CD14-positive monocyte (primary cell): Measurements from ENCODE around the gene CELF4. TPM values are rescaled to one million over a fixed set of nuclear protein-coding genes. Genes with fewer than 3 reads are reported as not detected.

Experiments used
- DNase-seq, 3 donors: peaks; one replicate each; pipeline ENCODE4 v3.0.0-alpha.2; 2011 to 2022
- H2AFZ ChIP-seq: 2 replicates; pipeline ENCODE4 v1.6.0; 2012; ENCODE audit warnings: mild to moderate bottlenecking, low read depth, low read length, inconsistent platforms; ENCODE audit not compliant: insufficient read depth, poor library complexity, severe bottlenecking
- H3K27ac ChIP-seq, 2 donors: 1 replicate in 1 of 2; 2 replicates in 1 of 2; pipeline ENCODE4 v1.5.1; 2012 to 2013; ENCODE audit warnings: low read length in 2 of 2, control low read depth in 1 of 2, inconsistent platforms in 1 of 2, low read depth in 1 of 2, mild to moderate bottlenecking in 1 of 2
- H3K27me3 ChIP-seq, 2 donors: one replicate each; pipeline versions ENCODE4 v1.6.0 to v1.6.1; 2011 to 2013; ENCODE audit warnings: low read length in 2 of 2; ENCODE audit not compliant: control insufficient read depth in 2 of 2, insufficient read depth in 2 of 2
- H3K36me3 ChIP-seq, 2 donors: replicated peaks in 1 of 2; 1 replicate in 1 of 2; 2 replicates in 1 of 2; pipeline versions ENCODE4 v1.5.1 to v1.6.1; 2012 to 2013; ENCODE audit warnings: low read length in 2 of 2, control low read depth in 1 of 2, inconsistent platforms in 1 of 2, mild to moderate bottlenecking in 1 of 2; ENCODE audit not compliant: insufficient read depth in 2 of 2, control insufficient read depth in 1 of 2
- H3K4me1 ChIP-seq, 2 donors: 1 replicate in 1 of 2; 2 replicates in 1 of 2; pipeline versions ENCODE4 v1.5.1 to v1.6.1; 2012 to 2013; ENCODE audit warnings: low read length in 2 of 2, control low read depth in 1 of 2, inconsistent platforms in 1 of 2, mild to moderate bottlenecking in 1 of 2, moderate library complexity in 1 of 2; ENCODE audit not compliant: insufficient read depth in 2 of 2, control insufficient read depth in 1 of 2
- H3K4me2 ChIP-seq: replicated peaks from 2 replicates; pipeline ENCODE3; 2012; ENCODE audit warnings: low read length, moderate library complexity, mild to moderate bottlenecking; ENCODE audit not compliant: poor library complexity, severe bottlenecking; ENCODE audit errors: extremely low read depth
- H3K4me3 ChIP-seq, 3 experiments: fragments of 200-600 bp in 1 of 3; sonication (generic) in 1 of 3; replicated peaks in 1 of 3; 1 replicate in 2 of 3; 2 replicates in 1 of 3; pipeline ENCODE4 v1.5.1; 2011 to 2013; ENCODE audit warnings: low read length in 3 of 3, mild to moderate bottlenecking in 3 of 3, control low read depth in 2 of 3, low read depth in 2 of 3, inconsistent platforms in 1 of 3, moderate library complexity in 1 of 3
- H3K79me2 ChIP-seq: 2 replicates; pipeline ENCODE4 v1.6.0; 2012; ENCODE audit warnings: mild to moderate bottlenecking, control low read depth, inconsistent platforms, low read length, moderate library complexity; ENCODE audit not compliant: insufficient read depth
- H3K9ac ChIP-seq: 2 replicates; pipeline ENCODE4 v1.6.0; 2017; ENCODE audit warnings: low read length, mild to moderate bottlenecking; ENCODE audit not compliant: insufficient read depth, poor library complexity, severe bottlenecking
- H3K9me3 ChIP-seq, 2 donors: replicated peaks in 1 of 2; 1 replicate in 1 of 2; 2 replicates in 1 of 2; pipeline versions ENCODE4 v1.5.1 to v1.6.1; 2012 to 2013; ENCODE audit warnings: low read length in 2 of 2, control low read depth in 1 of 2; ENCODE audit not compliant: control insufficient read depth in 1 of 2, insufficient read depth in 1 of 2
- H4K20me1 ChIP-seq: 2 replicates; pipeline ENCODE4 v1.6.0; 2012; ENCODE audit warnings: mild to moderate bottlenecking, low read length, control low read depth, moderate library complexity; ENCODE audit not compliant: insufficient read depth
- H3K27ac Mint-ChIP-seq, 7 donors: one replicate each; pipeline ENCODE4 v1.8.0; 2020; ENCODE audit warnings: mild to moderate bottlenecking in 7 of 7, mixed read lengths in 7 of 7, moderate library complexity in 6 of 7, inconsistent platforms in 2 of 7
- H3K27me3 Mint-ChIP-seq, 3 donors: one replicate each; pipeline ENCODE4 v1.8.0; 2021 to 2022; ENCODE audit warnings: low read depth in 3 of 3, mild to moderate bottlenecking in 3 of 3, mixed read lengths in 3 of 3, moderate library complexity in 3 of 3, inconsistent platforms in 1 of 3
- H3K36me3 Mint-ChIP-seq, 2 donors: one replicate each; pipeline ENCODE4 v1.8.0; 2020; ENCODE audit warnings: mixed read lengths in 2 of 2, inconsistent platforms in 1 of 2, mild to moderate bottlenecking in 1 of 2
- H3K4me1 Mint-ChIP-seq: one replicate; pipeline ENCODE4 v1.8.0; 2020; ENCODE audit warnings: mild to moderate bottlenecking, mixed read lengths
- H3K4me3 Mint-ChIP-seq, 2 donors: one replicate each; pipeline ENCODE4 v1.8.0; 2020; ENCODE audit warnings: mild to moderate bottlenecking in 2 of 2, mixed read lengths in 2 of 2, moderate library complexity in 1 of 2
- H3K9me3 Mint-ChIP-seq, 7 donors: one replicate each; pipeline ENCODE4 v1.8.0; 2020 to 2022; ENCODE audit warnings: mixed read lengths in 7 of 7, mild to moderate bottlenecking in 6 of 7, moderate library complexity in 6 of 7, inconsistent platforms in 2 of 7
- WGBS: methylation state at CpG from one replicate; pipeline ENCODE4 v1.1.5; 2013; ENCODE audit warnings: missing lambda C conversion rate; ENCODE audit not compliant: insufficient coverage; 5-methylcytosine and 5-hydroxymethylcytosine counted together
- intact Hi-C, 2 donors: fragments of 100-400 bp; cut with micrococcal nuclease; formaldehyde crosslinking; loops; one replicate each; pipeline versions ENCODE4 v1.15.0 to v1.15.1; 2023
- polyA plus RNA-seq, 3 donors: library from polyadenylated mRNA; depleted of rRNA in 1 of 3; unstranded in 2 of 3; stranded (reverse) in 1 of 3; fragments of 300-500 nt in 2 of 3; fragments of >200 nt in 1 of 3; fragmentation: Illumina TruSeq in 2 of 3; gene quantifications; 1 replicate in 2 of 3; 2 replicates in 1 of 3; pipeline ENCODE4 v1.2.3, GENCODE V29; 2012 to 2021
- TF ChIP-seq, protein P1 (sequence below): fragments of 200-600 bp; IDR thresholded peaks from one replicate; pipeline ENCODE4 v1.8.0; 2022; ENCODE audit warnings: antibody characterized with exemption, mild to moderate bottlenecking

Gene CELF4
- polyA plus RNA-seq, 3 donors = not detected

DNA sequence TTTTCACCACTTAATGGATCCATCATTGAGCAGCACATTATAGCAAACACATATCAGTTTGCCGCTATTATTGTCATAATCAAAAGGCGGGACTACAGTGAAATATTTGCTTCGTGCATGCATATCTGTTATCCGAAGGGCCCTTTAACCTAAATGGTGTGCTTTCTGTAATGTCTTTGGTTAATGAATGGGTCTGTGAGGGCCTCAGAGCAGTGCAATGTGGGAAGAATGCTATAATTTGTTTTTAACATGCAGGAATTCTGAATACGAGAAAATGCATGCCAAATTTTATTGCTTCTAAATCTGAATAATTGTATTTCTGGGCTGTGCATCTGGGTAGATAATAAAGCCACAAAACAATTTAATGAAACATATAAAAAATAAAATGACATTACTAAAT lies 32.8 kb upstream of the CELF4 start:
- TF ChIP-seq, protein P1, sequence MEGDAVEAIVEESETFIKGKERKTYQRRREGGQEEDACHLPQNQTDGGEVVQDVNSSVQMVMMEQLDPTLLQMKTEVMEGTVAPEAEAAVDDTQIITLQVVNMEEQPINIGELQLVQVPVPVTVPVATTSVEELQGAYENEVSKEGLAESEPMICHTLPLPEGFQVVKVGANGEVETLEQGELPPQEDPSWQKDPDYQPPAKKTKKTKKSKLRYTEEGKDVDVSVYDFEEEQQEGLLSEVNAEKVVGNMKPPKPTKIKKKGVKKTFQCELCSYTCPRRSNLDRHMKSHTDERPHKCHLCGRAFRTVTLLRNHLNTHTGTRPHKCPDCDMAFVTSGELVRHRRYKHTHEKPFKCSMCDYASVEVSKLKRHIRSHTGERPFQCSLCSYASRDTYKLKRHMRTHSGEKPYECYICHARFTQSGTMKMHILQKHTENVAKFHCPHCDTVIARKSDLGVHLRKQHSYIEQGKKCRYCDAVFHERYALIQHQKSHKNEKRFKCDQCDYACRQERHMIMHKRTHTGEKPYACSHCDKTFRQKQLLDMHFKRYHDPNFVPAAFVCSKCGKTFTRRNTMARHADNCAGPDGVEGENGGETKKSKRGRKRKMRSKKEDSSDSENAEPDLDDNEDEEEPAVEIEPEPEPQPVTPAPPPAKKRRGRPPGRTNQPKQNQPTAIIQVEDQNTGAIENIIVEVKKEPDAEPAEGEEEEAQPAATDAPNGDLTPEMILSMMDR = no peak
- Mint-ChIP-seq H3K9me3 (peaks cover 1 to 7% (median 4%) of the 10 kb centered on the region in 7 donors), H3K4me3 (no peak overlapping the region), H3K36me3 (no peaks in the 10 kb centered on the region), H3K4me1 (no peaks in the 10 kb centered on the region), H3K27ac (no peak overlapping the region), H3K27me3 (no peaks in the 10 kb centered on the region)
- Histone ChIP-seq H3K36me3 (no peaks in the 10 kb centered on the region), H3K27me3 (no peaks in the 10 kb centered on the region), H3K79me2 (no peaks in the 10 kb centered on the region), H3K4me1 (no peaks in the 10 kb centered on the region), H3K9me3 (peaks cover 0 to 2% of the 10 kb centered on the region in 2 donors), H3K9ac (no peak overlapping the region), H3K4me2 (no peak overlapping the region), H3K27ac (no peak overlapping the region), H4K20me1 (no peaks in the 10 kb centered on the region), H3K4me3 (no peak overlapping the region), H2AFZ (no peak overlapping the region)
- 92% methylated on average over 4 of the region's 5 CpGs for WGBS
- intact Hi-C loops = no loop called here
- no peak for DNase-seq

DNA sequence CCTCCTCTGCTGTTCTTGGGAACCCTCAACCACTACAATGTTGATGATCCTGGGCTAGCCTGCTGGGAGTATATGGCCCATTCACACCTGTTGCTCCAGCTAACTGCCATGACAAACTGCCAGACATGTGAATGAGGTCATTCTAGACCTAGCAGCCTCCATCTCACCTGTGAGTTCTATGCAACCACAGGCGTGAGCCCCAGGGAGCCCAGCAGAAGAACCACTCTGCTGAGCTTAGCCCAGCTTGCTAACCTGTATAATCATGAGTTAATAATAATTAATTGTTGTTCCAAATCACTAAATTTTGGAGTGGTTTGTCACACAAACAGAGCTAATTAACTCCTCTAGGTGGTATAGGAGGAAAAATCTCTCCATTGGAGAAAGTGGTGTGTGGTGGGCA lies 24.7 kb upstream of the CELF4 start:
- Histone ChIP-seq H3K9ac (no peak overlapping the region), H3K79me2 (no peaks in the 10 kb centered on the region), H3K36me3 (no peaks in the 10 kb centered on the region), H2AFZ (no peak overlapping the region), H3K27me3 (no peaks in the 10 kb centered on the region), H3K27ac (no peak overlapping the region), H3K9me3 (no peaks in the 10 kb centered on the region), H3K4me1 (no peaks in the 10 kb centered on the region), H4K20me1 (no peaks in the 10 kb centered on the region), H3K4me2 (no peak overlapping the region), H3K4me3 (no peak overlapping the region)
- no peaks in the 10 kb centered on the region for H3K36me3 Mint-ChIP-seq
- no peaks in the 10 kb centered on the region for H3K4me1 Mint-ChIP-seq
- peaks cover 0 to 4% (median 3%) of the 10 kb centered on the region in 3 donors for H3K27me3 Mint-ChIP-seq
- TF ChIP-seq, protein P1 = no peak
- H3K27ac Mint-ChIP-seq = no peak overlapping the region
- intact Hi-C loops = no loop called here
- DNase-seq = no peak
- no peak overlapping the region for H3K4me3 Mint-ChIP-seq
- WGBS = no CpG with 5 or more reads among the region's 1 CpG
- peaks cover 0 to 8% (median 4%) of the 10 kb centered on the region in 7 donors for H3K9me3 Mint-ChIP-seq
